GM18505 (cell line): ENCODE measurements around the gene RSPO1.

ENCODE experiments used
- ATAC-seq: cut with Tn5 transposase; IDR thresholded peaks from one replicate; pipeline ENCODE4 v1.9.1; 2021; ENCODE audit not compliant: unreplicated experiment
- POLR2A ChIP-seq: IDR thresholded peaks from 4 replicates; pipeline ENCODE4 v1.6.1; 2011; ENCODE audit warnings: borderline replicate concordance; ENCODE audit not compliant: insufficient read depth, insufficient read length; ENCODE audit errors: extremely low read depth

Gene RSPO1

DNA sequence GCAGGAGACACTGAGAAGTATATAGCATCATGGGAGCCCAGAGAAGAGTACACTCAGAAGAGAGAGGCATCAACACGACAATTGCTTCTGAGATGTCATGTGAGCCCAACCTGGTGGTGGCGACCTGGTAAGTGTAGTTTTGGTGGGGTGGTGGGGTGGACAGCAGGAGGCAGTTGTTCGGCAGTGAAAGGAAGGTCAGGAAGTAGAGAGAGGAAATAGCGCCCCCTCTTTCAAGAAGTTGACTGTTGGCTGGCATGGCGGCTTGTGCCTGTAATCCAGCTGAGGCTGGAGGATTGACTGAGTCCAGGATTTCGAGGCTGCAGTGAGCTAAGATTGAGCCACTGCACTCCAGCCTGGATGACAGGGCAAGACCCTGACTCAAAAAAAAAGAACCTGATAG is 12.6 kb downstream of the RSPO1 start:
- no peak for TF ChIP-seq POLR2A
- ATAC-seq = no peak

DNA sequence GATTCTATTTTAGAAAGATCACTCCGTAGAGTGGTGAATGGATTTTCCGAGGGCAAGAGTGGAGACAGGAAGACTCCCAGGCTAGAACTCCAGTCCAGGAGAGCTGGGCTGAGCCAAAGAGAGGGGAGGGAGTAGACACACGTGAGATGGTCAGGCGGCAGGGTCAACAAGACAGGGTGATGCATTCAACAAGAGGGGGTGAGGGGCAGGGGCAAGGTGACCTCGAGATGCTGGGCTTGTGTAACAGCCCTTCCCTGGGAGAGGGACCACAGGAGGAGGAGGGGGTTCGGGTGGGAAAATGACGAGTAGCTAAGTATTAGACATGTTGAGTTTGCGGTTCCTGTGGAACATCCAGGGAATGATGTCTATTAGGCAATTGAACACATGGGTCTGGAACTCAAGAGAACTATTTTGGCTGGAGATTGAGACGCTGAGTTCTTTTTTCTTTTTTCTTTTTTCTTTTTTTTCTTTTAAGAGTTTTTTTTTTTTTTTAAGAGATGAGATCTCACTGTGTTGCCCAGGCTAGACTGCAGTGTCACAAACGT is 13.3 kb downstream of the RSPO1 start:
- no peak for TF ChIP-seq POLR2A
- no peak for ATAC-seq

DNA sequence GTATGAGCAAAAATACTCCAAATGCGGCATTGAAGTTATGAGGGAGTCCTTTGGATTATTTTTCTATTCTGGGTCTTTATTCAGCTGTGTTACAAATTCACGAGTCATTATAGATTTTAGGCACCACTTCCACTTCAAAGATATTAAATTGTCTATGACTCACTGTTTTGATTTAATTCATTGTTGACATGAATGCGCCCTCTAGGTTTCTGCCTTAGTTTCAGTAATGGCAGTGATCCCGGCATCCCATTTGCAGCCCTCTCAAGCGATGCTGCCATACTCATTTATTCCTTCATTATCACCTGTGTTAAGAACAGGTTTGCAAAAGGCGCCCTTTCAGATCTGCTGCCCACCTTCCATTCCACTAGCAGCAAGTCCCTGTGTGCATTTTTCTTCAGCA is 14.0 kb downstream of the RSPO1 start:
- no peak for TF ChIP-seq POLR2A
- no peak for ATAC-seq

DNA sequence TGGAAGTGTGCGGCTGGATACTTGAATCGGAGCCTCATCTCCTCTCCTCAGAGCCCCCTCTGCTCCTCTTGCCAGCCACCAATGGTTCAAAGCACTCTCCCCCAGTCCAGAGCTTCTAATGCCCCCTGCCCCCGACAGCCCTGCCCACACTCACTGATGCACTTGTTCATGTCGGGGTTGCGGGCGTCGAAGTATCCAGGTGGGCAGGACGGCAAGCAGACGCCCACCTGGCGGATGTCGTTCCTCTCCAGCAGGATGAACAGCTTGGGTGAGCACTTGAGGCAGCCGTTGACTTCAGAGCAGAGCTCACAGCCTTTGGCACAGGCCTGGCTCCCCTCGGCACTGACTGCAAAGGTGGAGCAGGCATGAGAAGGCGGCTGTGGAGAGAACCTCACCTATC is 18.4 kb downstream of the RSPO1 start:
- no peak for ATAC-seq

DNA sequence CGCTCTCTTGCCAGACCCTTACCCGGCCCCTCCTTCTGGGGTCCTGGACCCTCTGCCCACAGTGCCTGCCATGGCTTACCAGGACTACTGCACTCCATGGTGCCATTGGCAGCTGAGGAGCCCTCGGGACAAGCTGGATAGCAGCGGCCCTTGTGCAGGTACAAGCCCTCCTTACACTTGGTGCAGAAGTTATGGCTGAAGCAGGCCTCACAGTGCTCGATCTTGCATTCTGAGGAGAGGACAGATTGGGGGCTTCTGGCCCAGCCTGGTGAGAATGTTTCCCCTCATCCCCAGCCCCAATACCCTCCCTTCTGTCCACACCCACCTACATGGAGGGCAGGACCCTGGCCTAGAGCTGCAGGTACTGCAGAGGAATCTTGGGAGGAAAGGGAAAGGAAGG is 20.6 kb downstream of the RSPO1 start:
- no peak for TF ChIP-seq POLR2A
- ATAC-seq = no peak

More for the DNA sequence above, 18.4 kb downstream of the RSPO1 start:
- no peak for TF ChIP-seq POLR2A

DNA sequence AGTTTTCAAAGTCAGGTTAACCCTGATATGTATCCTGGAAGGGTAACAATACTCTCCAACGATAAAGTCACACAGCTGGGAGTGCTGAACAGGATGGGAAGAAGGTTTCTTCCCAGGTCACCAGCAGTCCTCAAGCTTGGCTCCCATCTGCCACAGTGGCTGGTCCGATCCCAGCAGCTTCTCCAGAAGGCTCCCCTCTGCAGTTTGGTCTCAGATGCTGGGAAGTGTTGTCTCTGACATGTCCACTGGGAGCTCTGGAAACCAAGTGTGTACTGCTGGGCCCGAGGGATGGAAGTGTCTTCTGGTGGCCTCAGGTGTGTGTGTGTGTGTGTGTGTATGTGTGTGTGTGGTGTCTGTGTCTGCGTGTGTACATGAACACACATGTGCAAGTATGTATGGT is 22.5 kb downstream of the RSPO1 start:
- TF ChIP-seq POLR2A = no peak
- ATAC-seq = no peak

DNA sequence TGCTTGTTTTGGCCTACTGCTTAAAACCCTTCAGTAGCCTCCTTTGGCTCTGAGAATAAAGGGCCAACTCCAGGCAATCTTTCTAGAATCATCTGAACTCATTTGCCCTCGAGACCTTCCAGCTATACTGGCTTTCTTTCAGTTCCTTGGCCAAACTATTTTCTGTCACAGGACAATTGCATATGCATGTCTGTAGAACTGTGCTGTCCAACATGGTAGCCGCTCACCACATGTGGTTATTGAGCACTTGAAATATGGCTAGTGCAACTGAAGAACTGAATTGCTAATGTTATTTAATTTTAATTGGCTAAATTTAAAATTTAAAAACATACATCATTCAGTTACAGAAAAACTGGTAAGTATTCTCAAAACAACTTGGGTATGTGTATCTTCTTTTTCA is 24.7 kb downstream of the RSPO1 start:
- ATAC-seq = no peak
- no peak for TF ChIP-seq POLR2A

DNA sequence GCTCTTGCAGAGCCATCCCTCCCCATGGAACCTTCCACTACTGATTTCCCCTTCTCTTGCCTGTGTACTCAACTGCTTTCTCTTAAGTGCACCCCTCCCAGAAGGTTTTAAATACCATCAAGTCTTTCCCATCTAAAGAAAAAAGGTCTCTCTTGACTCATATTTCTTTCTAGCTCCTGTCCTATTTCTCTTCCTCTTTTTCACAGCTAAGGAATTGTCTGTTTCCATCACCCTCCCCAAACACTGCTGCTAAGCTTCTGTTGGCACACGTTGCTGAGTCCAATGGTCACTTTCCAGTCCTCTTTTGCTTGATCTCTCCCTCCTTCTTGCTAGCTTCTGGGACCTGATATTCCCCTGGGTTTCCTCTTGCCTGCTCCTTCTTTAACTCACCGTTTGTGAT is 25.7 kb downstream of the RSPO1 start:
- ATAC-seq = no peak

DNA sequence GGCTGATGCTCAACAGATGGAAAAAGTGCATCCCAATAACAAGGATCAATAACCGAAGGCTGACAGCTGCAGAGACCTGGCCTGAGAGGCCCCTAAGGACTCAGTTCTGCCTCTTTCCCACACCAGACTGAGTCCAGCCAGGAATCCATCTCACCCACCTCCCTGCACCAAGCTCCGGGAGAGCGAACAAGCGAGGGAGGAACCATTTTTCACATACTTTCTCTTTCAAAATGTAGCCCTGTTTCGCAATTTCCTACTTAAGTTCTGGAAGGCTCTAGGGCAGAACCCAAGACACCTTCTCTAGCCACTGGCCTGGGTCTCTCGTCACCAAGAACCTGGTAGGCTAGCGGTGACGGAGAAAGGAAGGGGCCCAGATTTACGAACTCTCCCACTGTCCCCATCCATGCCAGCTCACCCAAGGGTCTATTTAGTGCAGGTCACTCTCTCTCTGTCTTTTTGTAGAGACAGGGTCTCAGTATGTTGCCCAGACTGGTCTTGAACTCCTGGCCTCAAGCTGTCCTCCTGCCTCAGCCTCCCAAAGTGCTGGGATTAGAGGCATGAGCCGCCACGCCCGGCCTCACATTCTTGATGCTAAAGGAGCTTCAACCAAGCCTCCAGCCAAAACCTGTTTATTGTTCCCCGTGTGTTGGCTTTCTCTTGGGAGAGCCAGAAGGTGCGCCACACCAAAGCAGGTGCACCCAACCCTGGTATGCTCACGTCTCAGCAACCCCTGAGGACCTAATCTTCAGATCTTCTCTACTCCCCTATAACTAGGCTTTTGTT is 28.0 kb downstream of the RSPO1 start:
- no peak for TF ChIP-seq POLR2A

More for the DNA sequence above, 25.7 kb downstream of the RSPO1 start:
- TF ChIP-seq POLR2A = no peak

DNA sequence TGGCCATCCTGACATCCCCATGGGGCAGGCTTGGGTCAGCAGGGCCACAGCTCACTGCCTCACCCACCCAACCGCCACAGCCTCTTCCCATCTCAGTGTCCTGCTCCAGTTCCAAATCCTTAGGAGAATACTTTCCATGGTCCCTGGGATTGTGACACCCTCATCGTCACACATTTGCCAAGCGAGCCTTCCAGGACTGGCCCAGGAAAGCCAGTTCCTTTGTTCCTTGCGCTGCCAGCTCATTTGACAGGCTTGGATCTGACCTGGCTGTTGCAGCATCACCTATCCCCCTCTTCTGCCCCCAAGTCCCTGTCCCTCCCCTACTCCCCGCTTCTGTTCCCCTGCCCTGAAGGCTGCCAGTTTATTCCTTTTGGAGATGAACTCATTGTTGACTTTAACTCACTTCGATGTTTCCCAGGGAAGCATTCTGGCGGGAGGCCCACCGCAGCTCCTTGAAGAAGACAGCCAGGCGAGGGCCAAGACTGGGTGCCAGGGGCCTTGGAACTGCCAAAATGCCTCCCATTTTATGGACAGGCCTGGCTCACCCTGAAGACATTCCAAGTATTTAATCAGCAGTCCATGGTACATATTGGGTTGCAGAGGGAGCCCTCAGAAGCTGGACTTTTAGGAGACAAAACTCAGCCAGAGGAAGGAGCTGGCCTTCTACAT is 28.8 kb downstream of the RSPO1 start:
- TF ChIP-seq POLR2A = no peak
- ATAC-seq = no peak

More for the DNA sequence above, 28.0 kb downstream of the RSPO1 start:
- ATAC-seq = no peak

DNA sequence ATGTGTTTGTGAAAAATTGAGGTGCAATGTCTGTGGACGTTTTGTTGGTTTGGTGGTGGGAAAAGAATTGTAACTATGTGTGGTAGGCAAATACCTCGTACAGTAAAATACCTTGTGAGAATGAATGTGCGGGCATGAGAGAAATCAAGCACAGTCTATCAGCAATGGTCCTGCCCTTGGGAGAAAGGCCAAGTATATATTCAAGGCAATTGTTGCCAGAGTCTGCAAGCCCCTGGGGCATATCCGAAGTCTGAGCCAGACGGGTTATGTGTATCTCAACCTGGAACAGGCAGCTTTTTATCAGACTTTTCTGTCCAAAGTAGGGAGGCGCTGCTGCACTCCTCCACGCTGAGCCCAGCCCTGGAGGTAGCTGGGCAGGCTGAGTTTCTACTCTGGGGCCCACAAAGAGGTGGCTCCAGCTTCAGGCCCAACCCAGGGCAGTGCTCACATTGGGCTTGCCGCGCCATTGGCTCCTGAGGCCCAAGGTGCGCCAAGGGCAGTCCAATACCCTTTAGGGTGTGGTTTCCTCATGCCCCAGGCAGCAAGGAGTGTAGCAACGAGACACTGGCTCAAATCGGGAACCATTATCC is 29.5 kb downstream of the RSPO1 start:
- TF ChIP-seq POLR2A = no peak
- ATAC-seq = no peak

DNA sequence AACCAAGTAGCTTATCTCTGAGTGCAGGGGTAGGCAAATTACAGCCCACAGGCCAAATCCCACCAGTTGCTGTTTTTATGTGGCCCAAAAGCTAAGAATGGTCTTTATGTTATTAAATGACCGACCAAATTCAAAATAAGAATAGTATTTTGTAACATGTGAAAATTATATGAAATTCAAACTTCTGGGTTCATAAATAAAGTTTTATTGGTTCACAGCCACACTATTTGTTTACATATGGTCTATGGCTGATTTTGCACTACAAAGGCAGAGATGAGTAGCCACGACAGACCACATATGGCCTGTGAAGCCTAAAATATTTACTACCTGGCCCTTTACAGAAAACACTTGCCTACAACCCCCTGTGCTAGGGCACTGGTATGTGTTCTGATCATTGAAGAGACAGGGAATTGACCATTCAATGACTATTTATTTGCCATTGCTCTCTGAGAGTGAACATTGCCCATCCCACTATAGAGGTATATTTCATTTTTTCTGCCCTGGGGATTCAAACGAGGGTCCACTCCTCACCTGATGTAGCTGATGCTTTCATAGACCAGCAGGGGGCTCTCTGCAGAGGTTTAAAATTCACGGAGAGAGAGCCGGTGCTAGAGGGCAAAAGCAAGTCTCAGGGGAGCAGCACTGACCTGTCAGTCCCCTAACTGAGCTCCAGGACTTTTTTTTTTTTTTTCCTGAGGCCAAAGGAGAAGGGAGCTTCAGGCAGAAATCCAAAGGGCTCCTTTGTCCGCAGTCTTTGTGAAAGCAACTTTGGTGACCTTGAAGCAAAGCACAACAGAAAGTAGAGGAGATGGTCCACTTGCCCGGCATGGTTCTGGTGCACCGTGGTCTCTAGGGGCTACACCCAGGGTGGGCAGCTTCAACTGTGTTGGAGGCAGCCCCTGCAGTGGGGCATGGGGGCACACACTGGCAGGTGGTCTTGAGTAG is 31.7 kb downstream of the RSPO1 start:
- no peak for TF ChIP-seq POLR2A
- no peak for ATAC-seq

DNA sequence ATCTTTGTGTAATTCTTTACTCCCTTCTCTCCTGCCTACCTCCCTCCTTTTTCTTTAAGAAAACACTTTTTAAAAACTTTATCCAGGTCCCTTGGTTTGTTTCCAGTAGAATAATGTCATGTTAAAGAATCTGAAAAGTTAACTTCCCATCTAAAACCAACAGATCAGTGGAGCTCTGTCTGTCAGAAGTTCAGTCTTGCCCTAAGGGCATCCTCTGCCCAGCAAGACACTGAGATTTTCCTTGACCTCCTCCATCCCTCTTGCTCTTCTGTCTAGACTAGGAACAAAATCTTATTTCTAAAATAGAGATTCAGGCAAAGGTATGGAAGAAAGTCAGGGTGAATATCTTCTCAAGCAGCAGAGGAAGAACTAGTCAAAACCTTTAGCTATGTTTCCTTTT is 33.3 kb downstream of the RSPO1 start:
- ATAC-seq = no peak

More for the DNA sequence above, 33.3 kb downstream of the RSPO1 start:
- TF ChIP-seq POLR2A = no peak
